ENCODE measurements around the gene TMEM222. TPM values are rescaled to one million over a fixed set of nuclear protein-coding genes. Genes with fewer than 3 reads are reported as not detected.
"Not testable (repeated sequence)": the region's sequence is repeated elsewhere in the genome, so short reads cannot be mapped to it uniquely, and the experiment has no call there.

The TMEM222 gene
- total RNA-seq, 1 experiment from 2014 or later, result 55.5 TPM

DNA sequence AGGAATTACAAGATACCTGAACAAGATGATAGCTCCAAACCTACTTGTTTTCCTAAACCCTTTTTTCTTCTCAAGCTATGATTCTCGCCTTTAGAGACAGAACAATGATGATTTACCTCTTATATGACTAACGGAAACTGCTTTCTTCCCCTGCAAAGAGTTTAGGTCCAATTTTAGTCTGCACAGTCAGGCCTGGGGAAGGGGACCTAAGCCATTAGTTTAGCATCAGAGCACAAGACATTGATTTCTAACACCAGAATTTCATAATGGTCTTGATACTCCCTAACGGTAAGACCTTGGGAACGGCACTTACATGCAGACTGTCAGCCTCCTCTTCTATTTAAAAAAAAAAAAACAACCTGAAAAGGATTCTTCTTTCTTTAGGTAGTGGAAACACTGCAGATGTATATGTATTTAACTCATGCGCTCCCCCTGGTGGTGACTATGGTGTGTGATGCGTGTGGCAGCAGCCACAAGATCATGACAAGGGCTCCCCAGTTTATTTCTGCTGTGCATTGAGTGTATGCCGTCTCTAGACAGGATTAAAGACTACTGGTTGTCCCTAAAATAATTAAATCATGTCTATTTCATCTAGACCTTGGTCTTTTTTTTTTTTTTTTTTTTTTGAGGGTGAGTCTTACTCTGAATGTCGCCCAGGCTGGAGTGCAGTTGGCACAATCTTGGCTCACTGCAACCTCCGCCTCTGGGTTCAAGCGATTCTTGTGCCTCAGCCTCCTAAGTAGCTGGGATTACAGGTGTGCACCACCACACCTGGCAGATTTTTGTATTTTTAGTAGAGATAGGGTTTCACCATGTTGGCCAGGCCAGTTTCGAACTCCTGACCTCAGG, 37.3 kb upstream of the TMEM222 start:
- intact Hi-C loops (cut with micrococcal nuclease; ENCODE audit: unreplicated experiment), result loop anchor here (1.0 to 5.0 kb wide), 4 partner anchors 86 to 287 kb away; no protein-coding TSS in a partner anchor
- POLR2A ChIA-PET (ENCODE audit: low non-redundant PET), result interaction anchor here (0.6 kb wide), 1 partner anchor 87 kb away, joined by 3 read pairs; no protein-coding TSS in a partner anchor
- CTCF ChIA-PET, result interaction anchor here (1.3 kb wide), 1 partner anchor 240 kb away, joined by 8 read pairs; no protein-coding TSS in a partner anchor
- no peak for TF ChIP-seq EZH2 (IDR thresholded peaks at IDR 0.05; ENCODE audit: borderline replicate concordance, low read depth, low read length, poor library complexity, severe bottlenecking)
- TF ChIP-seq, protein P1, sequence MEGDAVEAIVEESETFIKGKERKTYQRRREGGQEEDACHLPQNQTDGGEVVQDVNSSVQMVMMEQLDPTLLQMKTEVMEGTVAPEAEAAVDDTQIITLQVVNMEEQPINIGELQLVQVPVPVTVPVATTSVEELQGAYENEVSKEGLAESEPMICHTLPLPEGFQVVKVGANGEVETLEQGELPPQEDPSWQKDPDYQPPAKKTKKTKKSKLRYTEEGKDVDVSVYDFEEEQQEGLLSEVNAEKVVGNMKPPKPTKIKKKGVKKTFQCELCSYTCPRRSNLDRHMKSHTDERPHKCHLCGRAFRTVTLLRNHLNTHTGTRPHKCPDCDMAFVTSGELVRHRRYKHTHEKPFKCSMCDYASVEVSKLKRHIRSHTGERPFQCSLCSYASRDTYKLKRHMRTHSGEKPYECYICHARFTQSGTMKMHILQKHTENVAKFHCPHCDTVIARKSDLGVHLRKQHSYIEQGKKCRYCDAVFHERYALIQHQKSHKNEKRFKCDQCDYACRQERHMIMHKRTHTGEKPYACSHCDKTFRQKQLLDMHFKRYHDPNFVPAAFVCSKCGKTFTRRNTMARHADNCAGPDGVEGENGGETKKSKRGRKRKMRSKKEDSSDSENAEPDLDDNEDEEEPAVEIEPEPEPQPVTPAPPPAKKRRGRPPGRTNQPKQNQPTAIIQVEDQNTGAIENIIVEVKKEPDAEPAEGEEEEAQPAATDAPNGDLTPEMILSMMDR (conservative IDR thresholded peaks at IDR 0.05; ENCODE audit: low read depth, low read length), result peak; percentile 88
- BruUV-seq (replicated peaks), result no TSS peak
- DNase-seq (ENCODE audit: low spot score), result peak; percentile 83
- no peaks in the 10 kb centered on the region for H3K9me3 ChIP-seq (ENCODE audit: low read depth, low read length, poor library complexity, severe bottlenecking)
- H3K36me3 ChIP-seq (ENCODE audit: insufficient read depth, low read length, poor library complexity, severe bottlenecking), result no peaks in the 10 kb centered on the region
- H3K27ac ChIP-seq (ENCODE audit: low read depth, low read length, poor library complexity, severe bottlenecking), result no peak overlapping the region
- H3K27me3 ChIP-seq (replicated peaks; ENCODE audit: insufficient read depth, low read depth, low read length, poor library complexity), result no peaks in the 10 kb centered on the region
- H3K4me3 ChIP-seq (ENCODE audit: low read depth, low read length, poor library complexity, severe bottlenecking), result no peak overlapping the region
- H3K4me1 ChIP-seq (ENCODE audit: insufficient read depth, low read length, poor library complexity, severe bottlenecking), result no peaks in the 10 kb centered on the region

GRCh38 chr1:27285274-27285660, 36.7 kb upstream of the TMEM222 start:
- H3K27me3 ChIP-seq (replicated peaks; ENCODE audit: insufficient read depth, low read depth, low read length, poor library complexity), result no peaks in the 10 kb centered on the region
- ChIA-PET POLR2A (ENCODE audit: low non-redundant PET) (no interaction called here), CTCF (no interaction called here)
- H3K9me3 ChIP-seq (ENCODE audit: low read depth, low read length, poor library complexity, severe bottlenecking), result no peaks in the 10 kb centered on the region
- no peak for DNase-seq (ENCODE audit: low spot score)
- no peaks in the 10 kb centered on the region for H3K4me1 ChIP-seq (ENCODE audit: insufficient read depth, low read length, poor library complexity, severe bottlenecking)
- H3K36me3 ChIP-seq (ENCODE audit: insufficient read depth, low read length, poor library complexity, severe bottlenecking), result no peaks in the 10 kb centered on the region
- intact Hi-C loops (cut with micrococcal nuclease; ENCODE audit: unreplicated experiment), result loop anchor here (2.0 kb wide), 1 partner anchor 240 kb away; no protein-coding TSS in a partner anchor
- no TSS peak for BruUV-seq (replicated peaks)
- TF ChIP-seq, protein P1 (conservative IDR thresholded peaks at IDR 0.05; ENCODE audit: low read depth, low read length), result no peak
- no peak for TF ChIP-seq EZH2 (IDR thresholded peaks at IDR 0.05; ENCODE audit: borderline replicate concordance, low read depth, low read length, poor library complexity, severe bottlenecking)
- H3K27ac ChIP-seq (ENCODE audit: low read depth, low read length, poor library complexity, severe bottlenecking), result no peak overlapping the region
- no peak overlapping the region for H3K4me3 ChIP-seq (ENCODE audit: low read depth, low read length, poor library complexity, severe bottlenecking)

DNA sequence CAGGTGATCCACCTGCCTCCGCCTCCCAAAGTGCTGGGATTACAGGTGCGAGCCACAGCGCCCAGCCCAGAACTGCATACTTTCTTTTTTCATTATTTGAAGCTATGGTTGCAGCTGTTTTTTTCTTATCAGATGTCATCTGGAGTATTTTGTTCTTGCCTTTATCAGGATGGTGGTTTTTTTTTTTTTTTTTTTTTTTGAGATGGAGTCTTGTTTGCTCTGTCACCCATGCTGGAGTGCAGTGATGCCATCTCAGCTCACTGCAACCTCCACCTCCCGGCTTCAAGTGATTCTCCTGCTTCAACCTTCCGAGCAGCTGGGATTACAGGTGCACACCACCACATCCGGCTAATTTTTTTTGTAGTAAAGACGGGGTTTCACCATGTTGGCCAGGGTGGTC, 36.1 kb upstream of the TMEM222 start:
- H3K9me3 ChIP-seq (ENCODE audit: low read depth, low read length, poor library complexity, severe bottlenecking); H3K27me3 ChIP-seq (replicated peaks; ENCODE audit: insufficient read depth, low read depth, low read length, poor library complexity); POLR2A ChIA-PET (ENCODE audit: low non-redundant PET); H3K4me3 ChIP-seq (ENCODE audit: low read depth, low read length, poor library complexity, severe bottlenecking); BruUV-seq (replicated peaks); H3K4me1 ChIP-seq (ENCODE audit: insufficient read depth, low read length, poor library complexity, severe bottlenecking); DNase-seq (ENCODE audit: low spot score); H3K27ac ChIP-seq (ENCODE audit: low read depth, low read length, poor library complexity, severe bottlenecking); H3K36me3 ChIP-seq (ENCODE audit: insufficient read depth, low read length, poor library complexity, severe bottlenecking): not testable (repeated sequence)
- intact Hi-C loops (cut with micrococcal nuclease; ENCODE audit: unreplicated experiment), result loop anchor here (2.0 kb wide), 1 partner anchor 241 kb away; no protein-coding TSS in a partner anchor
- CTCF ChIA-PET, result interaction anchor here (0.6 kb wide), 1 partner anchor 249 kb away, joined by 3 read pairs; no protein-coding TSS in a partner anchor

GRCh38 chr1:27289125-27289524, 32.8 kb upstream of the TMEM222 start:
- H3K27me3 ChIP-seq (replicated peaks; ENCODE audit: insufficient read depth, low read depth, low read length, poor library complexity); BruUV-seq (replicated peaks); H3K9me3 ChIP-seq (ENCODE audit: low read depth, low read length, poor library complexity, severe bottlenecking); H3K4me3 ChIP-seq (ENCODE audit: low read depth, low read length, poor library complexity, severe bottlenecking); H3K36me3 ChIP-seq (ENCODE audit: insufficient read depth, low read length, poor library complexity, severe bottlenecking); DNase-seq (ENCODE audit: low spot score); H3K4me1 ChIP-seq (ENCODE audit: insufficient read depth, low read length, poor library complexity, severe bottlenecking); intact Hi-C loops (cut with micrococcal nuclease; ENCODE audit: unreplicated experiment); POLR2A ChIA-PET (ENCODE audit: low non-redundant PET); CTCF ChIA-PET; H3K27ac ChIP-seq (ENCODE audit: low read depth, low read length, poor library complexity, severe bottlenecking): not testable (repeated sequence)

Measured in A673 (cell line).